Activated T-helper 9 cell treated with anti-CD3 and anti-CD28 coated beads, Interleukin-2, amount 50 U/mL, for 16 hours (primary cell): Measurements from ENCODE around the gene PAN2.
"Not testable (repeated sequence)": the region's sequence is repeated elsewhere in the genome, so short reads cannot be mapped to it uniquely, and the experiment has no call there.

Experiments used
- DNase-seq: peaks from one replicate; pipeline ENCODE4 v3.0.0-alpha.2; 2020; ENCODE audit warnings: low read depth

PAN2 gene

DNA sequence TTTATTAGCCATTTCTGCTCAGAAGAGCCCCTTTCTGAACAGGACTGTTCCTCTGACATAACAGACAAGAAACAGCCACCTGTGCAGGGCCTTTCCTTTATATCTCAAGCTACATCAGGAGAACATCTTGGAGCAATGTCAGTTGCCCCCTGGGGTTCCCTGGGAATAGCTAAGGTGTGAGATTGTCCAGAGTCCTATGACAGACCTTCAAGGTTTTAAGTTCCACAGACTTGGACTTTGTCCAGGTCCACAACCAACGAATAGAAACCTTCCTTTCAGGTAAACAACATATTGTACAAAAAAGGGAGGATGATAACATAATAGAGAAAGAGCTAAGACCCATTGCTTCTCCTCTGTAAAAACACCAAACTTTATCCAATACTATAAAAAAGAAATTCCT is 7.8 kb upstream of the PAN2 start:
- DNase-seq: no peak

DNA sequence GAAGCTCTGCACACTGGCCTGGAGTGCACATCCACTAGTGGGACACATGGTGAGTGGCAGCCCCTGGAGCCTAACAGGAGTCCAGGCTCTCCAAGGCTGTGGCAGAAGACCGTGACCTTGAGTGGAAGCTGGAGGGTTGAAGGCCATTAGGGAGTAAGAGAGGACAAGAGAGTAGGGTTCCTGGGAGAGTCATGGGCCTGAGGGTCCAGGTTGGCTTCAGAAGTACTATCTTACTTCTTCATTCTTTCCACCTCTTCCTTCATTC is 5.3 kb upstream of the PAN2 start:
- DNase-seq: no peak

DNA sequence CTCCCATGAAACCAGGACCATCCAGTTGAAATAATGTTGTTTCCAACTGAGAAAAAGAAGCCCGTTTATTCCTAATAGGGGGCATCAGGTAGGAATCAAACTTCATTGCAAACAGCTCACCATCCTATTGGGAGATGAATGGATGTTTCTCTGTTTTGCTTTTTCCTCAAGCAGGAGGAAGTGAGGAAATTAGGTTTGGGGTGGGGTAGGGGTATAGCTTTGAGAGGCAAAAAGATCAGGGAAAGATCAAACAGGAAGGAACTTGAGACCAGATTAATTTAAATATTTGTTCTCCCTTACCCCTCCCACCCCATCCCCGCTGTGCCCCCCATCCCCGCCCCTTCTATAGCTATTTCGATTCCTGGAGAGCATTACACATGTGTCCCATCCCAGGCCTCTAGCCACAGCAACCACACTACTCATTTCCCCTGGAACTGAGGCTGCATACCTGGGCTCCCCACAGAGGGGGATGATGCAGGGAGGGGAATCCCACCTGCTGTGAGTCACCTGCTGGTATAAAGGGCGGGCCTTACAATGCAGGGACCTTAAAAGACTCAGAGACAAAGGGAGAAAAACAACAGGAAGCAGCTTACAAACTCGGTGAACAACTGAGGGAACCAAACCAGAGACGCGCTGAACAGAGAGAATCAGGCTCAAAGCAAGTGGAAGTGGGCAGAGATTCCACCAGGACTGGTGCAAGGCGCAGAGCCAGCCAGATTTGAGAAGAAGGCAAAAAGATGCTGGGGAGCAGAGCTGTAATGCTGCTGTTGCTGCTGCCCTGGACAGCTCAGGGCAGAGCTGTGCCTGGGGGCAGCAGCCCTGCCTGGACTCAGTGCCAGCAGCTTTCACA is 4.7 kb upstream of the PAN2 start, which contains the start of gene IL23A:
Gene IL23A, plus strand, starts transcription at position 577 of the 850 bp plus-strand sequence. Its CDS starts 161 bp downstream, at position 738.
- peak; percentile 80 for DNase-seq

DNA sequence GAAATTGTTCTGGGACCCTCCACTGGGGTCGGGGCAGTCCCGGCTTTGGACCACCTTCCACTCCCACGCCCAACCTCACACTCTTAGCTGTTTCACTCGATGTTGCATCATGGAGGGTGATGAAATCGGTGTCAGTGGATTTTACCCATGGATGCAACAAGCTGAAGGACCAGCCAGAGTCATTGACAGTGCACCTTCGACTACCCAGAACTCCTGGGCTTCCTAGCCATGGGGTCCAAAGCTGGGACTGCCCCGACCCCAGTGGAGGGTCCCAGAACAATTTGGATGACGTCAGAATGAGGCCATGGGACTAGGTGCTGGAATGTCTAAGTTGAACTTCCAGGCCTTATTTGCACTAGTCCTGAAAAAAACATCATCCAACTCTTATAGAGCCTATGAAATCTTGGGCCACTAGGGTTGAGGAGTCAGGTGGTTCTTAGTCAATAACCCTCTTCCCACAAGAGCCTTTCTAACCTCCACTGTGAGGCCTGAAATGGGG is 4.0 kb upstream of the PAN2 start:
- DNase-seq: no peak

DNA sequence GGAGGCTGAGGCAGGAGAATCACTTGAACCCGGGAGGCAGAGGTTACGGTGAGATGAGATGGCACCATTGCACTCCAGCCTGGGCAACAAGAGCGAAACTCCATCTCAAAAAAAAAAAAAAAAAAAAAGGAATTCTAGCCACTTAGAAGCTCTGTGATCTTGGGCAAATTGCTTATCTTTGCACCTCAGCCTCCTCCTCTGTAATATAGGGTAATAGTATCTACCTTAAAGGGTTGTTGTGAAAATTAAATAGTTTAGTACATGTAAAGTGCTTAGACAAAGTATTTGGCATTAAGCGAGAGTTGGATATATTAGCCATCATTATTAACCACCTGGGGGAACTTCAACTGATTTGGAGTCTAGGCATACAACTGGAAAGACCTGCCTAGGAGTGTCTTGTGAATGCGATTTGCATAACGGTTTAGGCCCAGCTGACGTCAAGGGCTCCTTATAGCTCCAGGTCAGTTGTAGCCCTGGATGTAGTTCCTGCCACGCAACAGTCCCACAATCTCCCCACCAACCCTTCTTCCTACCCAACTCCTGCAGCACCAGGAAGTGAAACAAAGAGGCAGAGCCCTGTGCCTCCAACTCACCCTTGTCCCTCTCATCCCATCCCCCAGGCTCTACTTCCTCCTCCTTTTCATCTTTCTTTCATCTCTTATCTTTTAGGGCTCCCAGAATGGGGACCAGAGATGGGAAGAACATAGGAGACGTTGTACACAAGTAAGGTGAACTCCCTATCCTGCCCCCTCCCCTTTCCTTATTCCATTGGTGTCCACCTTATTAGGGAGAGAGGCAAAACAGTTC is 2.8 kb upstream of the PAN2 start:
- no peak for DNase-seq

DNA sequence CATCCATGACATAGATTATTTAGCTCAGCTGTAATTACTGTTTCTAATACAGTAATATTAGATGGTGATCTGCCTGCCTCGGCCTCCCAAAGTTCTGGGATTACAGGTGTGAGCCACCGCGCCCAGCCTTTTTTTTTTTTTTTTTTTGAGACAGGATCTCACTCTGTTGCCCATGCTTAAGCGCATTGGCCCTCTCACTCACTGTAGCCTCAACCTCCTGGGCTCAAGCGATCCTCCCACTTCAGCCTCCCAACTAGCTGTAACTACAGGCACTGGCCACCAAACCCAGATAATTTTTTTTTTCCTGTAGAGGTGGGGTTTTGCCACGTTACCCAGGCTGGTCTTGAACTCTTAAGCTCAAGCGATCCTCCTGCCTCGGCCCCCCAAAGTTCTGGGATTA is 1.7 kb upstream of the PAN2 start:
- DNase-seq: not testable (repeated sequence)

DNA sequence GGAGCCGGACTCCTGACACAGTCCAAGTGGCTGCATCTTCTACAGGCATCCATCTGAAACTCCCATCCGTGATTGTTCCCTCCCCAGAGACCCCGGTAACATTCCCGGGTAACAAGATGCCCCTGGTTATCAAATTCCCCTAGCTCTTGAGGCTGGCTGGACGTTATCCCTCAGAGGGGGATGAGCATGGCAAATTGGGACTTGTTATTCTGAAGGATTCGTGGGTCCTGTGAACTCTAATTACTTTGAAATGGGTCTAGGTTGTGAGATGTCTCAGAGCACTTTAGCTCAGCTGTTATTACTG is 642 bp upstream of the PAN2 start:
- DNase-seq: no peak

DNA sequence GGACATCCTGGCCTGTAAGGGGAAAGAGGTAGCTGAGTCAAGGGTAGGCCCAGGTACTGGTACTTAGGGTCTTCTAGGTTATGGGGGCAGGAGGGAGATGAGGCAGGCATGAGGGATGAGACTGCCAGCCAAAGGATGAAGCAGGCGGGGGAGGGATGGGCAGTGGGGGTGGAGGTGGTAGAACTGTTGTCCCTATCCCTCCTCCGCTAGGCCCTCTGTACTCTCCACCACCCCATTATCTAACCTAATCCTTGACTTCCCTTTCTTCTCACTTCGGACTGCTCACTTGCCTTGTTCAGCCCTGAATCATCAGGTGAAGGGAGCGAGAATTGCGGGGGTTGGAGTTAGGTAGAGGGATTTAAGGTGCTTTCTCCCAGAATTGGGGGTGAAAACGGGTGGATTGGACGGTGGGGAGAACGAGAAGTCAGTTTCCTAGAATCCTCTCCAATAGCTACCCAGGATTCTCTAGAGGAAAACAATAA is 562 bp downstream of the PAN2 start:
- DNase-seq: no peak

DNA sequence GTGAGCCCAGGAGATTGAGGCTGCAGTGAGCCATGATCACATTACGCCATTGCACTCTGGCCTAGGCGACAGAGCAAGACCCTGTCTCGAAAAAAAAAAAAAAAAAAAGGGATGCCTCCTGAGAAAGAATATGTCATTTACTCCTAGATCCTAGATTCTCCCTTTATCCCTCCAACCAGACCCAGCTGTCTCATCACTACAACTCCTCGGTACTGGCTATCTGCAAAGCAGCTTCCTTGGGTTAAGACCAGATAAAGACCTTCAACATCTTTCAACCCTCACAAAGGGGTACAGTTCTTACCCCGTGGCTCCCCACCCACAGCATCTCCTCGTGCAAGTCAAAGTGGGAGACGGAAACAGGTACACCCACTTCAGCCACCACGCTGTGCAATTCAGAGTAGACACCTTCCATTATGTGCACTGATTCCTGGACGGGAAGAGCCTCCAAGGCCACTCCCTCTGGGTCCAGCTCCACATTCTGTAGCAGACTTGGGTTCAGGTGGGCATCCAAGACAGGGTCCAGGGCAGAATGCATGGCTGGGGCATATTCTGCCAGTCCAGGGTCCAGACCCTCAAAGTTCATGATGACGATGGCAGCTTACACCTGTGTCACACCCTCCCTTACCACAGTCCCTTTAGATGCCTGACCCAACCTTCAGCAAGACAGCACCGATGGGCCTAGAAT is 1.1 kb downstream of the PAN2 start:
- no peak for DNase-seq

DNA sequence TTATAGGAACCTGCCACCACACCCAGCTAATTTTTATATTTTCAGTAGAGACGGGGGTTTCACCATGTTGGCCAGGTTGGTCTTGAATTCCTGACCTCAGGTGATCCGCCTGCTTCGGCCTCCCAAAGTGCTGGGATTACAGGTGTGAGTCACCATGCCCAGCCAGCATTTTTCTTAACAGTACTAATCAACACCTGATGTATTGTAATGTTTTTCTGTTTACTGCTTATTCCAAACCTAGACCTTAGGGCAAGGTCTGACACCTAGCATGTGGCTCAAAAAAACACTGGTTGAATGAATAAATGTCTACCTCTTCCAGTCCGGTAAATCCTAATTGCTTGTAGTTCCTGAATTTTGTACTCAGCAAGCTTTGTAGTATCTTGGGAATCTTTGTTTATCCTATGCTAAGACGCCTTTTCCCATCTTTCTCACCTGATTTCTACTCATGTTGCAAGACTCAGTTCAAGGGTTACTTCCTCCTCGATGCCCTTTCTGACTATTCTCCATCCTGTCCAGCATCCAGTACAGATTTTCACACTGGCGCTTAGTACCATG is 2.8 kb downstream of the PAN2 start:
- no peak for DNase-seq

DNA sequence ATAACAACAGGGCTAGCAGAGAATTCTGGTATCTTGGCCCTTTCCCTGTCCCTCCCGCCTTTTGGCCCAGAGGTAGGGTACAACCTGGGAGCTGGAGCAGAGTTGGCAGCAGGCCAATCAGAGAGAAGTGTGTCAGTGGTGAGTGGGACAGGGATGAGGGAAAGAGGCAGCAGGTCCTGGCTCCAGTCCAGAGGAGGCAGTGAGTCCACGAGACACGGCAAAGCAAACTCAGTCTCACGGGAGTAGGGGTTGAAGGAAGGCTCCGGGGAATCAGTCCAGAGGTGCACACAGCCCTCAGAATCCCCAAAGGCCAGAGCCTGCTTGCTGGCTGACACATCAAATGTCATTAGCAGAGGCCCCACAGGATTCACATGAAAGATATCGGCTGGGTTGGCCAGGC is 7.3 kb downstream of the PAN2 start:
- no peak for DNase-seq

DNA sequence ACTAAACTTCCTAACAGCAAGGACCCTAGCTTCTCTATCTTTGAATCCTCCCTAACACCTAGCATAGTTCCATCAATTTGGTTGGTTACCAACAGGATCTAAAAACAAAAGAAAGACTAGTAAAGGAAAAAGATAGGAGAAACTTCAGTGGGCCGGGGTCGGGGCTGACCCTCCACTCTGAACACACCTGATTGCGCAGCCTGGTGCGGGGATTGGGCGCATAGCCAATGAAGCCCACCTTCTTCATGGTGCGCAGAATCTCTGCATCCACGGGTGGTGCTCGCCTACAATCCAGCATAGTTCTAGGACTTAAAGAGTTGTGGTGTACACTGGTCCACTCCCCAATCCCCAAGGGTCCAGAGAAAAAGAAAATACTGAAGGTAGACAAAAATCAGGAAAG is 7.7 kb downstream of the PAN2 start:
- no peak for DNase-seq

DNA sequence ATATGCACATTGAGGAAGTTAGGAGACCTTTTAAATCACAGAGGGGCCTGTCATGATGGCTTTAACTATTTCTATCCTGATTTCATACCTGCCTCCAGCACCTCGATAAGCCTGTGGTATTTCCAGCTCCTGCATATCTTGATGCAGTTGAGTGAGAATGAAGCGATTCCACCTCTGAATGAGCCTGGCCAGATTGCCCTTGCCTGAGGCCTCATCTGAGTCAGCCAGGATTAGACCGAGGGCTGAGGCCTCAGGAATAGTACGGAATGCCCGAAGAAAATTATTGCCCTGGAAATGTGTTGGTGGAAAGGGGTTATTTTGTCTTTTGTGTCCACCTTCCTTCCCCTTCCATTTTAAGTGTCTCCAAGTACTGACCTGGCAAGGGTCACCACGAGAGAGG is 9.6 kb downstream of the PAN2 start:
- no peak for DNase-seq

DNA sequence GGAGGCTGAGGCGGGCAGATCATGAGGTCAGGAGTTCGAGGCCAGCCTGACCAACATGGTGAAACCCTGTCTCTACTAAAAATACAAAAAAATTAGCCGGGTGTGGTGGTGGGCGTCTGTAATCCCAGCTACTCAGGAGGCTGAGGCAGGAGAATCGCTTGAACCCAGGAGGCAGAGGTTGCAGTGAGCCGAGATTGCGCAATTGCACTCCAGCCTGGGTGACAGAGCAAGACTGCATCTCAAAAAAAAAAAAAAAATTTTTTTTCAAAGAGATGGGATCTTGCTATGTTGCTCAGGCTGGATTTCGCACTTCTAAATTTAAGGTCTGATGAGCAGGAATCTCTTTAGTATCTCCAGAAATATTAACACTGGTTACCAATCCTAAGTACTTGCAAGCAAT is 12.2 kb downstream of the PAN2 start:
- DNase-seq: not testable (repeated sequence)

DNA sequence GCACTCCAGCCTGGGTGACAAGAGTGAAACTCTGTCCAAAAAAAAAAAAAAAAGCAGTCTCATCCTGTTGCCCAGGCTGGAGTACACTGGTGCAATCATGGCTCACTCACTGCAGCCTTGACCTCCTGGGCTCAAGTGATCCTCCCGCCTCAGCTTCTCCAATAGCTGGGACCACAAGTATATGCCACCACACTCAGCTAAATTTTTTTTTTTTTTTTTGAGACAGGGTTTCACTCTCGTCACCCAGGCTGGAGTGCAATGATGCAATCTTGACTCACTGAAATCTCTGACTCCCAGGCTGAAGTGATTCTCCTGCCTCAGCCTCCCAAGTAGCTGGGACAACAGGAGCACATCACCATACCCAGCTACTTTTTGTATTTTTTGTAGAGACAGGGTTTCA is 12.8 kb downstream of the PAN2 start:
- DNase-seq: no peak

DNA sequence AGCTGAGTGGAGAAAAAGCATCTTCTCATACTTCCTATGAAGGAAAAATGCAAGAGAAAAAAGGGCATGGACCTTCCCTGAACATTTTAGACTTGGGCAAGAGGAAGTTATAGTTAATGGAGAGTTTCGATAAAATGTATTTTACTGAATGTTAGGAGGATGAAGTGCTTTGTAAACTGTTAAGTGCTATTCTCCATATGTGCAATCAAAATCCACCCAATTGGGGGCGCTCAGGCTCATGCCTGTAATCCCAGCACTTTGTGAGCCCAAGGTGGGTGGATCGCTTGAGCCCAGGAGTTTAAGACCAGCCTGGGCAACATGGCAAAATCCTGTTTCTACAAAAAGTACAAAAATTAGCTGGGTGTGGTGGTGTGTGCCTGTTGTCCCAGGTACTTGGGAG is 16.1 kb downstream of the PAN2 start:
- no peak for DNase-seq

DNA sequence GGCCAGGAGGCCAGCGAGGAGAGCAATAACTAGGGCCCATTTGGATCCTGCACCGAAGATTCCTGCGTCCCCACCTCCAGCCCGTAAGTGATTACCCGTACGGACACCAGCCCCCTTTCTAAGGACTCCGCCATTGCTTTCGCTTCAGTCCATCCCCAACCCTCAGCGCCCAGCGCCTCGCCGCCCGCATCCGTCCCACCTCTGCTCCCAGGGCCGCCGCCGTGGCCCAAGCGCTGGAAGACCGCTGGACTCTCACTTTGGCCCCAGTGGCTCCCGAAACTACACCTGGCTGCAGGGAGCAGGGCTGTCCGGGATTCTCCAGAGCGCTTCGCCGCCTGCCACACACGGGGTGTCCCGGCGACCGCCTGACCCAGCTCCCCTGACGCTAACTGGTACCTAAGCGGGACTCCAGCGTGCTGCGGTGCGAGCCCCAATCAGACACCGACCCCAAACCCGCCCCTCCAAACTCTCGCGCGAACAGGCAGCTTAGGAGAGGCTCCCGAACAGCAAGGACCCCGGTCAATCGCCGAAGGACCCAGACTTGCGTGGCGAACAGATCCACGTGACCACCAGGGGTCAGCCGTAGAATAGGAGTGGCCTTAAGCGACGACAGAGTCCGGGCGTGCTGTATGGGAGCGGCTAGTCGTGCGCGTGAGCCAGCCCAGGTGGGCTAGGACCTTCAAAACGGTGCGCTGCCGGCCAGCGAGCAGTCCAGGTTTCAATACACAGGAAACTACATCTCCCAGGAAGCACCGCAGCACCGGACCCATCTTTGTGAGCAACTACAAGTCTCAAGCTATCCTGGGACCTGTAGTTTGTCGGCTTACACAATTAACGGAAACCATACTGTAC is 18.0 kb downstream of the PAN2 start, which contains the start of gene CNPY2:
Gene CNPY2, minus strand, starts transcription at position 367 of the 852 bp plus-strand sequence. CDS start 771 bp downstream, outside the sequence.
- peak; percentile 85 for DNase-seq

DNA sequence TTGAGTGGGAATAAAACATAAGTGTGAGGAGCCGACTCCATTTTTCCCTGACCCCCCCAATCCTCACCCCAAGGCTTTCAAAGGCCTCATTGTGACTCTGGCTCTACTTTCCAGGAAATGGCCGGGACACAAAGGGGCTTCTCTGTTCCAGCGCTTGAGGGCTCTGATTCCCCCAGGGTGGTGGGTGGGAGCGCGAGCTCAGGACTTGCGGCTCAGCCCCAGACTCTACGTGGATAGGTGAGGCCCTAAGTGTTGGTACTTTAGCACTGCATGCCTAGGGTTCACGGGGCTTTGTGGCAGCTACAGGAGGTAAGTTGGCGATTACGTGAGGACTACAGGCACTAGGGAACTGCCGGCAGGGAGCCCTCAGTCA is 18.6 kb downstream of the PAN2 start:
- no peak for DNase-seq

DNA sequence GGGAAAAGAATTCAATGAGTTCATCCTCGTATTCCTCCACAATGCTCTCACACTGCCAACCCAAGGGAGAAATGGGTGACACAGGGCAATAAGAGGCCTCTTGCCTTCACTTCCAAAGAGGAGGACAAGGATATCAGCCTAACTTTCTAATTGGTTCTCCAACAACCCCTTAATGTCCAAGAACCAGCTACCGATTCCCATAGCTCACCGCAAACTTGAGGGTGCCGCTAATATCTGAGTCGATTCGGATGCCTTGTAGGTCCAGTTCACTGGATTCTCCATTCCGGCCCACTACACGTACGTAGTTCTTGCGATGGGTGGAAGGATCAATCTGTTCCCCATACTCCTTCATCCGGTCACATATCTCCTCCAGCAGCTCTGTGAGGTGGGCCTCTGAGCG is 22.8 kb downstream of the PAN2 start:
- no peak for DNase-seq

DNA sequence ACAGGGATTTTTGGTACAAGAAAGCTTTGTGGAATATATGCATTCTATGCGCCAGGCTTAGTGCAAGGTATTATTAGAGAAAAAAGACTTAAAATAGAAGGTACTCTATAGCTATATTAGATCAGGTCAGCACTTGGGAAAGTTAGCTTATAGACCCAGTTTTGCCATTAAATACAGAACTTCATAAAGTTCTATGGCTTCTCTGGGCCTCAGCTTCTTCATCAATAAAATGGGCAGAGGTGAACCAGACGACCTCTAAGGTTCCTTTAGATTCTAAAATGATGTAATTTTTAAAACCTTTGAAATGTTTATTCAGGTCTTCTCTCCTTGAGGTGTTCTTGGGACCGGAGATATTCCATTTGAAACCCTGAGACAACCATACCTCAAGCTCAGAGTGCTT is 25.1 kb downstream of the PAN2 start:
- no peak for DNase-seq

DNA sequence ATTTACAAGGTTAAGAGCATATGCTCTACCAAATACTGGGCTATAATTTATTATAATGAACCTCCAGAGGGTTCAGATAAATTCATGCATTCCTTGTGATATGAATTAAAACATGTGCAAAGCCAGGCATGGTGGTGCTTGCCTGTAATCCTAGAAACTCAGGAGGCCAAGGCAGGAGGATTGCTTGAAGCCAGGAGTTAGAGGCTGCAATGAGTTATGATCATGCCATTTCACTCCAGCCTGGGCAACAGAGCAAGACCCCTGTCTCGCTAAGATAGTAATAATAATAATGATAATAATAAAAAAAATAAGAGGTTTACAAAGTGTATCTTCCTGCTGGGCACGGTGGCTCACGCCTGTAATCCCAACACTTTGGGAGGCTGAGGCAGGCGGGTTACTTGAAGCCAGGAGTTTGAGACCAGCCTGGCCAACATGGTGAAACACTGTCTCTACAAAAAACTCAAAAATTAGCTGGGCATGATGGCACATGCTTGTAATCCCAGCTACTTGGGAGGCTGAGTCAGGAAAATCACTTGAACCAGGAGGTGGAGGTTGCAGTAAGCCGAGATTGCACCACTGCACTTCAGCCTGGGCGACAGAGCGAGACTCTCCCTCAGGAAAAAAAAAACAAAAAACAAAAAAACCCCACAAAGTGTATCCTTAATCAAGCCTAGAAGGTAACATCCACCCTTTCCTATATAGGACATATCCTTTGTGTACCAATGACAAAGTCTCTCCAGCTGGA is 26.4 kb downstream of the PAN2 start:
- DNase-seq: no peak
